Dedifferentiated amniotic fluid mesenchymal stem cell (primary cell): Measurements from ENCODE around the gene BMPER.

Experiments used
- DNase-seq: peaks from one replicate; pipeline ENCODE4 v3.0.0-alpha.2; 2016; ENCODE audit errors: extremely low spot score

BMPER gene

DNA sequence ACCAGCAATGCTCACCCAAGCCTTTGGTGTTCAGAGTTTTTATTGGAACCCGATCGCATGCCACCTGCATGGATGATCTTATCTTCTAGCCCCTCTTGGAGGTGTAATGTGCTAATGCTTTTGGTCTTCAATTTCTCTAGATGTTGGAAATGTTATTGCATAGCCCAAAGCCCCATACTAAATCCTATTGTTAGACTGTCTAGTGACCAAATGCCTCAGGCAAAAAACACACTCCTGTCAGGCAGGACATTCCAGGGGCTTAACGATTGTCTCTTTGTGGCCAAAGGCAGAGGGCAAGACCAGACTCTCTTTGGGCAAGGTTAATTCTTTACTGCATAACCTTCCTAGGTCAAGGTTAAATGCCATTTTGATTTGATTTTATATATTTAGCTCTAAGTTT lies 187.9 kb downstream of the BMPER start:
- DNase-seq, result no peak

DNA sequence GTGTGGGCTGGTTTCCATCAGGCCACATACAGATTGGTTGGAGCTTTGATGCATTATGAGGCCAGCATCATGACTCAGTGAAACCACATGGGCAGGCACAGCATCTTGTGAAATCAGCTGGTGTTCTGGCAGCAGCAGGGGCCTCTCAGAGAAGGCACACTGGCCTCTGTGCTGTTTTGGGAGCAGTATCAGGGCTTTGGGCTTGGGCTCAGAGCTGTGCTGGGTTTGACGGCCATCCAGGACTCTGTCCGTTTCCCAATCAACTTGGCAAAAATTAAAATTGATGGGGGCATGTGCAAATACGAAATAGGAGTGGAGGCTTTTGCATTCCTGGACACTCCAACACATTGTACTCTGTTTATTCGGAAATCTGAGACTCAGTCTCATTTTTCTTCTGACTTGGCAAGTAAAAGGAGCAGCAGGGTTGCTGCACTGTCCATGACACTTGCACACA lies 190.9 kb downstream of the BMPER start:
- peak; percentile 89 for DNase-seq

DNA sequence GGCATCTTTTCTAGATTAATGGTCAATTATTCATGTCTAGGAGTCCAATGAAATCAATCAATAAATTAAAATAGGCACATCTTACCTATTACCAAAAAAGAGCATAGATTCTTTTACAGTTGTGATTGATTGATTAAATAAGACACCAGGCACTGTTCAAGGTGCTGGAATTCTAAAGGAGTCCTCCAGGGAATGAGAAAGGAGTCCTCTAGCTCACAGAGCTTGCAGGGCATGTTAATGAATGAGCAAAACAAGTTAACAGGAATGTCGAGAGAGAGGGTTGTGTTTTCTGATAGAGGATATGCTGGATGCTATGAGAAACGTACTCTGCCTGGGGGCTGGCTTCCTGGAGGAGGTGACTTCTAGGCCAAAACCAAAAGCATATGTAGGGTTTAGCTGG lies 191.4 kb downstream of the BMPER start:
- no peak for DNase-seq

DNA sequence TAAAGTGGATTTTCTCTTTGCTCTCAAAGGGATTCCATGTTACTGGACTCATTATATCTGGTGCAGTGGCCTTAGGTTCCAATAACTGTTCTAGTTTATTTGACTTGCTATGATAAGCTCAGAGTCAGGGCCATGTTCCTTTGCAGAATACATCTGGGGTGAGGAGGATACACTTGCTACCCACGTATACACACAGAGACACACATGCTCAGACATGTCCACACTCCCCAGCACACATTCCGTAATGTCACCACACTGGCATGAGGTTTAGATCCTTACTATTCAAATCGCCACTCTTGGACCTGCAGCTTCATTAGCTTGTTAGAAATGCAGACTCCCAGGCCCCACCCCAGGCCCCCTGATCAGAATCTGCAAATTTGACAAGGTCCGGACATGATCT lies 195.3 kb downstream of the BMPER start:
- no peak for DNase-seq

GRCh38 chr7:34104115-34104514 lies 198.8 kb downstream of the BMPER start:
- DNase-seq, result no peak

GRCh38 chr7:34104992-34105391 lies 199.7 kb downstream of the BMPER start:
- no peak for DNase-seq

DNA sequence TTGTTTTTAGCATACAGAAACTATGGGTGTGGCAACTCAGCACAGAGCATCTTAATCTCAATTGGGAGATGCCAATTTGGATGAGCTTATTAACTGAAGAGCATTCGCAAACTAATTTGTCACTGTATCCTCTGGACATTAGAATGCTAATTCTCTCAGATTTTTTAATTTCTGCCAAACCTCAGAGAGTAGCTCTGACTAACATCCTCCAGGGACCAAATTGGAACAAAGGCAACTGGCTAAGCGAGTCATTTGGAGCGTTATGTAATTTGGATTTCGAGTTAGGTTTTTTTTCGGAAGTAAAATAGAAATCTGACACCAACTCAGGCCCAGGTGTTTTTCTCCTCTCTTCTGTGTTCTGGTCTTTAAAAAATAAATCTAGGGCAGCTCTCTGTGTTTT lies 201.9 kb downstream of the BMPER start:
- DNase-seq, result no peak

- no peak for DNase-seq
Observed at GRCh38 chr7:34108165-34108564, 202.8 kb downstream of the BMPER start.

DNA sequence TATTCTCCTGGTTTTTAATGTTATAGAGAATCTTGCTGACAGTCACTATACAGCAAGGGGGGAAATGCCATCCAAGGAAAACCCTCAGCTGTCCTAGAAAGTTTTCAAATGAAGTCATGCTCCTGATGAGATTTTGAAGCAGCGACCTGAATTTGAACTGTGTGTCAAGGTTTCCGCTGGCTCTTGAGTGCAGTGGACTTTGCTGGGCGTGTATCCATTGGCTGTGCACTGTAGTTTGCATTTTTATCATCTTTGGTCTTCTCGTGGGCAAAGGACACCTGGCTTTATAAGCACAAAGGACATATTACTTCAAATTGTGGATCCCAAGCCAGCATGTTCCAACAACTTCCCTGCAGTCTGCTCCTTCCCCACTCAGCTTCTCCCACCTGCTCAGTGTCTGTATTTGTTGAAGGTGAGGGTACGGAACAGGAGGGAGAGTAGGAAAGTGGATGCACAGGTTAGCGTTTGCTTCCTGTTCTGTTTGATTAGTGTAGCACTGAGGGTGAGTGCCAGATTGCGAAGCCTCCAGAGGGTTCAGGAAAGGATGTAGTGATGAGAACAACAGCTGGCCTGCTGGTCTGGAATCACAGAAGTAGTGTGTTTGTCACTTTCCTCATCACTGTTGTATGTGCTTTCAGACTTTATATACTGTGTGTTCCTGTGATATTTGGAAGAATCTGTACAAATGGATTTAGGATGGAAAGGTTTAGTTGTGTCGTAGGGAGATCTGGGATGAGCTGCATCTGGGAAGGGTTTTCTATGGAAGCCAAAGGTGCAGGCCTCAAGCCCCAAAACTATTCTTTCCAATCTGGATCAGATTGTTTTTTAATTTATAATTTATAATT lies 204.8 kb downstream of the BMPER start:
- DNase-seq, result no peak

GRCh38 chr7:34111031-34111430 lies 205.7 kb downstream of the BMPER start:
- no peak for DNase-seq

GRCh38 chr7:34115503-34115902 lies 210.2 kb downstream of the BMPER start:
- DNase-seq, result no peak

- no peak for DNase-seq
Observed at GRCh38 chr7:34117573-34117972, 212.2 kb downstream of the BMPER start.

GRCh38 chr7:34121366-34121765 lies 216.0 kb downstream of the BMPER start:
- DNase-seq, result no peak

- DNase-seq, result no peak
Observed at GRCh38 chr7:34123316-34123715, 218.0 kb downstream of the BMPER start.

DNA sequence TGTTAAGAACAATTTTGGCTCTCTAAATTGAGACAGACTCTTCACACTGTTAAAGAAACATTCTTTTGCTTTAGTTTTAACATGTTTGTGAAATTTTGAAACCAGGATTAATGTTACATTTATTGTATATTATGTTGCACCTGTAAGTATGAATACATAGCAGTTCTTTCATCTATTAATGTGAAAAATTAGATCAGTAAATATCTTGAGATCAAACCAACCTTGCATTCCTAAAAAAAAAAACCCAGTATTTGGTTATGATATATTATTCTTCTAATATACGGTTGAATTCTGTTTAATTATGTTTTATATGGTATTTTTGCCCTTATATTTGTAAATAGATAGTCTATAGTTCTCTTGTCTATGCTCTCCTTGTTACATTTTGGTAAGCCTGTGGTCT lies 219.4 kb downstream of the BMPER start:
- no peak for DNase-seq

DNA sequence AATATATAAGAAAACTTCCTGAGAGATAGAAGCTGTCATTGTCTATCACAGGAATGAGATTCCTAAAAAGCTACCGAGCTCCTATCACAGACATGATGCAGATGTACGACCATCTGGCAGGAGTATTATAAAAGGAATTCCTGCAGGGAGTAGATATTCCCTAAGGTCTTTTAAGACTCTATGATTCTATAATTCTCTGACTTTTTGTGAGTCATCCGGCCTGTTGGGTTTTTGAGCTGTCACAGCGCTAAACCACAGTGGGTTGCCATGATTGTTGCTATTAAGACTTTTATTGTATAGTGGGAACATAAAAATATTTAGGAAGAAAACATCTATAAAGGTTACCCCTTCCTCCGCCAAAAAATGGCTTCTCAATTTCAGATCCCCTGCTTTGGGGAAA lies 223.4 kb downstream of the BMPER start:
- DNase-seq, result no peak

DNA sequence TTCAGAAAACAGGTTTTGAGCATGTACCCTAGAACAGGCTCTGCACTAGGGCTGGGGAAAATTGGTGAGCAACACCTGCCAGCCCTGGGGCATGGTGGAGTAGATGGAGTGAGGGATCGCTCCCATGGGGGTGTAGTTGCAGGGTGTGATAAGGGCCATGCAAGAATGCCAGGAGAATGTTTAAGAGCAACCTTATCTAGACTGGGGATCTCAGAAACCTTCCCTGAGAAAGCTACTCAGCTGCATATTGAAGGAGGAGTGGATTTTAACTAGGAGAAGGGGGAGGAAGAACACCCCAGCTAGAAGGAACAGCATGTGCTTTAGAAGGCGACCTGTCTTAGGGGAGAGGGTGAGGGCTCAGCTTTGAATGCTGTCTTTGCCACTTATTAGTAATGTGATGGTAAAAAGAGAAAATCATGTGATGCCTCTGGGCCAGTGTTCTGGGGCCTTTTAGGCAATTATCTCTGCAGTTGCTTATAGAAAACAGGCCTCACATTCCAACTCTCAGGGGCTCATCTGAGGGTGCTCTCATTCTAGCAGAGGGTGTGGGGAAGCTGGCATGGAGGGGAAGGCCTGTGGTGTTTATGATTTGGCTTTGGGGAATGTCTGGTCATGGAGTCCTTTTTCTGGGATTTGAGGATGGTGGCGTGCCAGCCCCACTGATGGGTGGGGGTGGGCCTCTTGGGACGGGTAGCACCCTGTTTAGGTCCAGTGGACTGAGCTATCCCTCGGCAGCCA lies 225.4 kb downstream of the BMPER start:
- no peak for DNase-seq

DNA sequence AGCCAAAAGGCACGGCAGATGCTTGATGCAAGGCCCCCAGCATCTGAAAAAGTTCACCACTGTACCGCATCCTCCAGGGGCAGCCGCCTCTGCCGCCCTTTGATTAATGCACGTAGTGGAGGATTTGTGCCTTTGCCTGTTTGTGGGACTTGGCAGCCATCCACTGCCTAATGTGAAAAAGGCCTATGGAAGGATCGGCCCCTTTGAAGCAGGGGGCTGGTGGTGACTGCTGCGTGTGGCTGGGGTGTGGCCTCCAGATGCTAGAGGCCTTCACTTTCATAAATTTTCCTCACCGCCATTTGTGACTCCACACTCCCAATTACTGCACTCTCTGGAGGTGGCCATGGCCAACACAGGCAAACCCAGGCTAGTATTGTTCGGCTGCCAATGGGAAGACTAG lies 226.0 kb downstream of the BMPER start:
- DNase-seq, result no peak

- peak; percentile 58 for DNase-seq
Observed at GRCh38 chr7:34133356-34133982, 228.1 kb downstream of the BMPER start.

DNA sequence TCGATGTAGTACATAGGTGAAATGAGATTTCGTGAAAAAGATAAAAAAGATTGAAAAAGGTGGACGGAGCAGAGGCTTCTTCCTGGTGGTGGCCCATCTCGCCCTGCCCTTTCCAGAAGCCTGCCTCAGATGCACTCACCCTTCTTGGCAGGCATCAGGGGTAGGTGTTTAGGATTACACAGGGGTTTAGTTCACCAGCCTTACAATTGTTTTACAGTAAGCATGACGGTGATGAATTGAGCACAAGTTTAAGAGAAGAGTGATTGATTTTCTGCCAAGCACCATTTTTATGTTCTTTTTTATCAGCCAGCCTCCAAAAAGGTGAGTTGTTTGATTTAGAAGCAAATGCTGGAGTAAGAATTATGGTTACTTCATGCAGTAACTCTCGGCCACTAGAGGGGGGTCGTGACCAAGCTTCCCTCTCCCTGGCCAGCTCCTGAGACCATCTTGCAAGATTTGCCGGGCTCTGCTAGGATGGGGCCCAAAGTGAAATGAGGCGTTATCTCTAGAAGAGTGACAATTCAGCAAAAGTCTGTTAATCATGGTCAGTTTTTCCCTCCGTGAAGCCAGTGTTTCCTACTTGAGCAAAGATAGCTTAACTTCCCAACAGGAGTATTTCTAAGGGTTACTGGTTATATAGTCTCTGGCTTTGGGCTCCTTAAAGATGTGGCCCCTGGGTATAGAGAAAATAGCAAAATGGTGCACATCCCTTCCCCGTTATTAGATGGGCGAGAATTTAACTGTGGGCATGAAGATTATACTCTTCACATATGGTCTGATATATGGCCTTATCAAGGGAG lies 228.8 kb downstream of the BMPER start:
- DNase-seq, result peak; percentile 41

DNA sequence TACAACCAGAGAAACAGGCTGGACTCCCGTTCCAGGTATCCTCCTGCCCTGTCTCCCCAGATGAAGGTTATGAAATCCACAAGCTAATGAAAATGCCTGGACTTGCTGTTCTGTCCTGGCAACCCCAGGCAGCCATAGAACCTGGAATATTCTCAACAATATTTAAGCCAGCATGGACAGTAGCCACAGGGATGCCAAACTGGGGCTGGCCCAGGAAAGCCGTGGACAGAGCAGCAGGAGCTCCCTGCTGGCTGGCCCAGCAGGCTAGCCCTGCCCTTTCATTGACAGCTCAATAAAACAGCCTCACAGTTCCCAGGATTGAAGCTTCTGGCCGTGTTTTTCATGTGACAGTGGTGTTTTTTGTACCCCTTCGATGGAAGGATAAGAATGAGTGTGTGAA lies 230.6 kb downstream of the BMPER start:
- no peak for DNase-seq

GRCh38 chr7:34136698-34137097 lies 231.4 kb downstream of the BMPER start:
- DNase-seq, result no peak
